Immature natural killer cell (primary cell): Measurements from ENCODE around the gene ITGB5. TPM values are rescaled to one million over a fixed set of nuclear protein-coding genes. Genes with fewer than 3 reads are reported as not detected.
A peak's percentile ranks its signal among the peaks of the same experiment; 100 is the strongest.
"Not testable (repeated sequence)": the region's sequence is repeated elsewhere in the genome, so short reads cannot be mapped to it uniquely, and the experiment has no call there.

Experiments used
- DNase-seq, 3 donors: peaks; one replicate each; pipeline ENCODE4 v3.0.0; 2022; ENCODE audit warnings: mixed read lengths in 1 of 3
- H3K27ac Mint-ChIP-seq, 6 donors: one replicate each; pipeline ENCODE4 v1.8.0; 2020; ENCODE audit warnings: mixed read lengths in 6 of 6, mild to moderate bottlenecking in 5 of 6, inconsistent platforms in 4 of 6, moderate library complexity in 3 of 6
- H3K27me3 Mint-ChIP-seq, 3 donors: one replicate each; pipeline ENCODE4 v1.8.0; 2020 to 2021; ENCODE audit warnings: low read depth in 3 of 3, mild to moderate bottlenecking in 3 of 3, mixed read lengths in 3 of 3, moderate library complexity in 3 of 3, inconsistent platforms in 1 of 3
- H3K36me3 Mint-ChIP-seq, 3 donors: one replicate each; pipeline ENCODE4 v1.8.0; 2020; ENCODE audit warnings: mixed read lengths in 3 of 3, inconsistent platforms in 2 of 3, mild to moderate bottlenecking in 2 of 3
- H3K4me1 Mint-ChIP-seq, 2 donors: one replicate each; pipeline ENCODE4 v1.8.0; 2020; ENCODE audit warnings: inconsistent platforms in 2 of 2, mild to moderate bottlenecking in 2 of 2, mixed read lengths in 2 of 2, moderate library complexity in 1 of 2
- H3K4me3 Mint-ChIP-seq, 5 donors: one replicate each; pipeline ENCODE4 v1.8.0; 2020; ENCODE audit warnings: mild to moderate bottlenecking in 5 of 5, mixed read lengths in 5 of 5, inconsistent platforms in 3 of 5, moderate library complexity in 3 of 5
- H3K9me3 Mint-ChIP-seq, 6 donors: one replicate each; pipeline ENCODE4 v1.8.0; 2020; ENCODE audit warnings: mild to moderate bottlenecking in 6 of 6, mixed read lengths in 6 of 6, inconsistent platforms in 4 of 6, moderate library complexity in 3 of 6
- polyA plus RNA-seq, 3 donors: library from polyadenylated mRNA; unstranded; fragments of 300-500 nt; fragmentation: Illumina TruSeq; gene quantifications; one replicate each; pipeline ENCODE4 v1.2.3, GENCODE V29; 2021

ITGB5 gene
- polyA plus RNA-seq, 3 donors from 2014 or later: 0.52 to 1.1 TPM; not detected in 1

- no peak overlapping the region for H3K27ac Mint-ChIP-seq
- H3K9me3 Mint-ChIP-seq: no peaks in the 10 kb centered on the region
- no peak overlapping the region for H3K4me3 Mint-ChIP-seq
- peaks cover 4 to 8% (median 6%) of the 10 kb centered on the region in 3 donors for H3K27me3 Mint-ChIP-seq
- DNase-seq: no peak
- H3K36me3 Mint-ChIP-seq: peaks cover 0 to 4% (median 3%) of the 10 kb centered on the region in 3 donors
- peaks cover 40 to 65% of the 10 kb centered on the region in 2 donors for H3K4me1 Mint-ChIP-seq
Measured at GRCh38 chr3:124786511-124787241, 100.5 kb downstream of the ITGB5 start.

GRCh38 chr3:124785973-124786372 lies 101.2 kb downstream of the ITGB5 start:
- peaks cover 4 to 8% (median 7%) of the 10 kb centered on the region in 3 donors for H3K27me3 Mint-ChIP-seq
- DNase-seq: no peak
- no peak overlapping the region for H3K27ac Mint-ChIP-seq
- peak overlapping the region in 1 of 5 donors; percentile 30 for H3K4me3 Mint-ChIP-seq
- no peaks in the 10 kb centered on the region for H3K9me3 Mint-ChIP-seq
- peaks cover 0 to 4% (median 3%) of the 10 kb centered on the region in 3 donors for H3K36me3 Mint-ChIP-seq
- H3K4me1 Mint-ChIP-seq: peaks cover 40 to 65% of the 10 kb centered on the region in 2 donors

GRCh38 chr3:124784686-124785382 lies 102.3 kb downstream of the ITGB5 start:
- peak; percentile 57 to 66 (median 61) for DNase-seq

GRCh38 chr3:124783696-124784095 lies 103.5 kb downstream of the ITGB5 start:
- H3K4me1 Mint-ChIP-seq: peaks cover 46 to 69% of the 10 kb centered on the region in 2 donors
- peaks cover 0 to 4% (median 3%) of the 10 kb centered on the region in 3 donors for H3K36me3 Mint-ChIP-seq

More at GRCh38 chr3:124784686-124785382, 102.3 kb downstream of the ITGB5 start:
- H3K4me1 Mint-ChIP-seq: peaks cover 46 to 69% of the 10 kb centered on the region in 2 donors
- peaks cover 0 to 4% (median 3%) of the 10 kb centered on the region in 3 donors for H3K36me3 Mint-ChIP-seq
- H3K27me3 Mint-ChIP-seq: peaks cover 4 to 11% (median 9%) of the 10 kb centered on the region in 3 donors
- peak overlapping the region; percentile 31 to 75 (median 54) for H3K4me3 Mint-ChIP-seq
- H3K9me3 Mint-ChIP-seq: no peaks in the 10 kb centered on the region
- peak overlapping the region in 5 of 6 donors; percentile 26 to 66 (median 47) for H3K27ac Mint-ChIP-seq

GRCh38 chr3:124782377-124782712 lies 104.8 kb downstream of the ITGB5 start:
- Mint-ChIP-seq H3K27me3 (peaks cover 8 to 11% (median 8%) of the 10 kb centered on the region in 3 donors), H3K27ac (peak overlapping the region in 1 of 6 donors; percentile 7), H3K4me1 (peaks cover 46 to 65% of the 10 kb centered on the region in 2 donors), H3K4me3 (peak overlapping the region in 2 of 5 donors; percentile 3 to 34)
- H3K9me3 Mint-ChIP-seq, H3K36me3 Mint-ChIP-seq, DNase-seq: not testable (repeated sequence)

More at GRCh38 chr3:124783696-124784095, 103.5 kb downstream of the ITGB5 start:
- Mint-ChIP-seq H3K27ac (peak overlapping the region in 1 of 6 donors; percentile 11), H3K9me3 (no peaks in the 10 kb centered on the region), H3K4me3 (peak overlapping the region in 2 of 5 donors; percentile 54 to 64), H3K27me3 (peaks cover 4 to 11% (median 10%) of the 10 kb centered on the region in 3 donors)
- no peak for DNase-seq

GRCh38 chr3:124781476-124782376 lies 105.4 kb downstream of the ITGB5 start:
- Mint-ChIP-seq H3K36me3 (peaks cover 0 to 7% (median 4%) of the 10 kb centered on the region in 3 donors), H3K4me1 (peaks cover 46 to 59% of the 10 kb centered on the region in 2 donors), H3K27ac (peak overlapping the region in 2 of 6 donors; percentile 25 to 66), H3K27me3 (peaks cover 8 to 12% (median 8%) of the 10 kb centered on the region in 3 donors), H3K9me3 (no peaks in the 10 kb centered on the region), H3K4me3 (peak overlapping the region in 3 of 5 donors; percentile 3 to 36 (median 26))
- no peak for DNase-seq

GRCh38 chr3:124780761-124781475 lies 106.2 kb downstream of the ITGB5 start:
- no peak for DNase-seq
- Mint-ChIP-seq H3K4me1 (peaks cover 40 to 50% of the 10 kb centered on the region in 2 donors), H3K27ac (peak overlapping the region in 2 of 6 donors; percentile 25 to 33), H3K4me3 (peak overlapping the region in 3 of 5 donors; percentile 26 to 38 (median 31)), H3K27me3 (peaks cover 8 to 13% (median 8%) of the 10 kb centered on the region in 3 donors), H3K36me3 (peaks cover 0 to 7% (median 4%) of the 10 kb centered on the region in 3 donors), H3K9me3 (no peaks in the 10 kb centered on the region)

- H3K4me3 Mint-ChIP-seq: peak overlapping the region in 1 of 5 donors; percentile 23
- H3K9me3 Mint-ChIP-seq: no peaks in the 10 kb centered on the region
- peaks cover 0 to 7% (median 4%) of the 10 kb centered on the region in 3 donors for H3K36me3 Mint-ChIP-seq
- peaks cover 8 to 13% (median 8%) of the 10 kb centered on the region in 3 donors for H3K27me3 Mint-ChIP-seq
- H3K4me1 Mint-ChIP-seq: peaks cover 35 to 45% of the 10 kb centered on the region in 2 donors
- DNase-seq: no peak
- H3K27ac Mint-ChIP-seq: no peak overlapping the region
Measured at GRCh38 chr3:124780356-124780755, 106.8 kb downstream of the ITGB5 start.

GRCh38 chr3:124779751-124780191 lies 107.4 kb downstream of the ITGB5 start:
- Mint-ChIP-seq H3K36me3 (peaks cover 0 to 4% (median 3%) of the 10 kb centered on the region in 3 donors), H3K4me3 (no peak overlapping the region)
- DNase-seq: no peak

GRCh38 chr3:124779116-124779515 lies 108.0 kb downstream of the ITGB5 start:
- Mint-ChIP-seq H3K27ac (no peak overlapping the region), H3K4me1 (peaks cover 22 to 32% of the 10 kb centered on the region in 2 donors), H3K4me3 (no peak overlapping the region), H3K36me3 (peaks cover 0 to 4% (median 3%) of the 10 kb centered on the region in 3 donors), H3K9me3 (no peaks in the 10 kb centered on the region), H3K27me3 (peaks cover 3 to 20% (median 7%) of the 10 kb centered on the region in 3 donors)
- no peak for DNase-seq

More at GRCh38 chr3:124779751-124780191, 107.4 kb downstream of the ITGB5 start:
- peaks cover 29 to 39% of the 10 kb centered on the region in 2 donors for H3K4me1 Mint-ChIP-seq
- H3K27ac Mint-ChIP-seq: no peak overlapping the region
- H3K9me3 Mint-ChIP-seq: no peaks in the 10 kb centered on the region
- H3K27me3 Mint-ChIP-seq: peaks cover 5 to 18% (median 7%) of the 10 kb centered on the region in 3 donors

- H3K27me3 Mint-ChIP-seq: peaks cover 5 to 22% (median 7%) of the 10 kb centered on the region in 3 donors
- H3K27ac Mint-ChIP-seq: no peak overlapping the region
- no peak for DNase-seq
- H3K36me3 Mint-ChIP-seq: peaks cover 0 to 4% (median 3%) of the 10 kb centered on the region in 3 donors
- no peak overlapping the region for H3K4me3 Mint-ChIP-seq
- H3K9me3 Mint-ChIP-seq: no peaks in the 10 kb centered on the region
- peaks cover 14 to 22% of the 10 kb centered on the region in 2 donors for H3K4me1 Mint-ChIP-seq
Measured at GRCh38 chr3:124777762-124778470, 109.2 kb downstream of the ITGB5 start.

- Mint-ChIP-seq H3K4me3 (no peak overlapping the region), H3K27ac (no peak overlapping the region), H3K4me1 (peaks cover 10 to 15% of the 10 kb centered on the region in 2 donors), H3K9me3 (no peaks in the 10 kb centered on the region), H3K27me3 (peaks cover 7 to 20% (median 10%) of the 10 kb centered on the region in 3 donors), H3K36me3 (peaks cover 0 to 3% (median 0%) of the 10 kb centered on the region in 3 donors)
- DNase-seq: no peak
Measured at GRCh38 chr3:124776856-124777255, 110.3 kb downstream of the ITGB5 start.
